OCI-LY3 (cell line): ENCODE results near the gene CCL23.

ENCODE experiments used
- CTCF ChIP-seq: fragments of 200-600, 300-600 bp; sonication (generic); IDR thresholded peaks from 2 replicates; pipeline ENCODE4 v1.5.1; 2014; ENCODE audit warnings: antibody characterized with exemption, low read length, low read depth
- EZH2phosphoT487 ChIP-seq: fragments of 200-600 bp; shearing (Covaris generic); IDR thresholded peaks from 2 replicates; pipeline ENCODE4 v1.6.1; 2018; ENCODE audit warnings: antibody characterized with exemption, mixed run types, low read depth

- TF ChIP-seq CTCF, result no peak
- TF ChIP-seq EZH2phosphoT487, result no peak
Measured at GRCh38 chr17:36011201-36011600, 6.6 kb downstream of the CCL23 start.
